ENCODE measurements around the gene CMPK1.

Gene CMPK1

GRCh38 chr1:47412437-47412836, 78.8 kb downstream of the CMPK1 start:
- TF ChIP-seq CTCF (IDR thresholded peaks at IDR 0.05; ENCODE audit: insufficient read depth, low read depth, low read length, missing control alignments), result no peak
- H3K4me3 ChIP-seq (ENCODE audit: low read depth, low read length), result no peak overlapping the region
- no peak for DNase-seq (ENCODE audit: low read depth)

- no peak within 1 kb of the TSS for H3K4me3 ChIP-seq (ENCODE audit: low read depth, low read length)
- DNase-seq (ENCODE audit: low read depth), result no peak
Observed at GRCh38 chr1:47415728-47416318, 82.2 kb downstream of the CMPK1 start, which contains the start of gene FOXE3. TSS of gene FOXE3 (plus strand) at chr1:47416285. CDS start at chr1:47416316, 31 bp downstream.

GRCh38 chr1:47416319-47417169, 83.0 kb downstream of the CMPK1 start:
- TF ChIP-seq CTCF (IDR thresholded peaks at IDR 0.05; ENCODE audit: insufficient read depth, low read depth, low read length, missing control alignments), result no peak
- no peak for DNase-seq (ENCODE audit: low read depth)

More at GRCh38 chr1:47415728-47416318, 82.2 kb downstream of the CMPK1 start, which contains the start of gene FOXE3:
- no peak for TF ChIP-seq CTCF (IDR thresholded peaks at IDR 0.05; ENCODE audit: insufficient read depth, low read depth, low read length, missing control alignments)

GRCh38 chr1:47417170-47418044, 83.8 kb downstream of the CMPK1 start:
- H3K4me3 ChIP-seq (ENCODE audit: low read depth, low read length), result no peak overlapping the region
- DNase-seq (ENCODE audit: low read depth), result no peak
- no peak for TF ChIP-seq CTCF (IDR thresholded peaks at IDR 0.05; ENCODE audit: insufficient read depth, low read depth, low read length, missing control alignments)

More at GRCh38 chr1:47416319-47417169, 83.0 kb downstream of the CMPK1 start:
- H3K4me3 ChIP-seq (ENCODE audit: low read depth, low read length), result no peak overlapping the region

GRCh38 chr1:47418122-47418521, 84.5 kb downstream of the CMPK1 start:
- no peak overlapping the region for H3K4me3 ChIP-seq (ENCODE audit: low read depth, low read length)
- DNase-seq (ENCODE audit: low read depth), result no peak
- TF ChIP-seq CTCF (IDR thresholded peaks at IDR 0.05; ENCODE audit: insufficient read depth, low read depth, low read length, missing control alignments), result no peak

- TF ChIP-seq CTCF (IDR thresholded peaks at IDR 0.05; ENCODE audit: insufficient read depth, low read depth, low read length, missing control alignments), result no peak
- no peak overlapping the region for H3K4me3 ChIP-seq (ENCODE audit: low read depth, low read length)
- no peak for DNase-seq (ENCODE audit: low read depth)
Observed at GRCh38 chr1:47418681-47419325, 85.2 kb downstream of the CMPK1 start.
